ENCODE measurements around the gene FAM83C.
A peak's percentile ranks its signal among the peaks of the same experiment; 100 is the strongest.

FAM83C gene

DNA sequence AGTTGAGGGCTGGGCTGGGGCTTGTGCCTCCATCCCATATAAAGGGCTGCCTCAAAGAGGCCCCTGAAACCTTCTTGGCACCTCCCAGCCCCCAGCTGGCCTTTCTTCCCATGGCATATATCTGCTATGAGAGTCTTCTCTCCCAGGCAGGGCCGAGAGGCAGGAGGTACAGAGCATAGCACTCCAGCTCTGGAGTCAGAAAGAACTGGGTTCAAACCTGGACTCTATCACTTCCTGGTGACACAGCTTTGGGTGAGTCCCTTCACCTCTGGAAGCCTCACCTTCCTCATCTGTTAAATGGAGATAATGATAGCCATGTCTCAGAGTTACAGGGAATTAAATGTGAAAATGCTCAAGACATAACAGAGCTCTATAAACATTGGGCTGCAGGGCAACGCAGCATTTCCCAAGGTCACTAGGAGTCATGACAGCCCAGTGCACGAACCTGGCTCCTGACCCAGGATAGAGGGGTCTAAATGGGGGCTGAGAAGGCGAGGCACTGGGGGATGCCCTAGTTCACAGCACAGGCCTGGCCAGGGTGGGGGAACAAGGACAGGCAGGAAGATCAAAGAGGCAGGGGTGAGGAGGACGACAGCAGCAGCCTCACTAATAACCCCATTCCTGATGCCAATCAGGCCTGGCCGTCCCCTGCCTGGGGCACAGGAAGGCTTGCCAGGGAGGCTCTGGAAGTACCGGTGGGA lies 1.9 kb downstream of the FAM83C start:
- Histone ChIP-seq H3K27me3 (ENCODE audit: control insufficient read depth, insufficient read depth, low read length) (no peaks in the 10 kb centered on the region), H3K9me3 (ENCODE audit: control insufficient read depth, insufficient read depth, low read length) (no peaks in the 10 kb centered on the region), H3K4me3 (ENCODE audit: low read length) (no peak overlapping the region), H3K36me3 (ENCODE audit: control insufficient read depth, insufficient read depth, low read length) (no peaks in the 10 kb centered on the region), H3K27ac (ENCODE audit: low read length) (no peak overlapping the region), H3K4me1 (ENCODE audit: control insufficient read depth, insufficient read depth, low read length) (no peaks in the 10 kb centered on the region; the same call in 1 of the 2 replicates)
- no CpG with 5 or more reads among the region's 7 CpGs for WGBS (ENCODE audit: insufficient coverage, insufficient read length)
- no peak for DNase-seq (ENCODE audit: low read depth, low spot score)

DNA sequence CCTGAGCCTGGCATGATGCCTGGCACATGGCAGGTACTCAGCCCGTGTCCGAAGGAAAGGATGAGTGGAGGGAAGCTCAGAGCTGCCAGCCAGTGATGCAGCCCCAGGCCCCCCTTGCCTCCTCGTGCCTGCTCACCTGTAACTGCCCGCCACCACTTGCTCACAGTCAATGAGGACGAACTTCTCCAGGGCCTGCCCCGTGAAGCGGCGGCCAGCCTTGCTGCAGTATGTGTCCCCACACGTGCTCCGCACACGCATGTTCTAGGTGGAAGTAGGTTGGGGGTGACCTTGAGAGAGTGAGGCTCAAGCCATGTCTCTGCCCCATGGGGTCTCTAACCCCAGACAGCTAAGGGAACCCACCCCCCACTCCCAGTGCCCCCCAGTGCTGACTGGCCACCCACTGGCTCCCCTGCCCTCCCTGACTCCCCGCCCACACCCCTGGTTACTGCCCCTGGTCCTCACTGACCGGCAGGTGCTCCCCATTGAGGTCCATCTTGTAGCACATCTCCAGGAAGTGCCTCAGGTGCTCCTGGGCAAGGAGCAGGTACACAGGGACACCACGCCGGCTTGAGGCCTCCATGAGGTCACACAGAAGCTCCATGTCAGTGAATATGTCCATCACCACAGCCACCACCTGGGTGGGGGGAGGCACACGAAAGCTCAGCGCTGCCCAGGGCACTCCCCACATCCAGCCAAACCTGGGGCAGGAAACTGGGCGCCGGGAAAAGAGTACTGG lies 3.7 kb downstream of the FAM83C start:
- Histone ChIP-seq H3K36me3 (ENCODE audit: control insufficient read depth, insufficient read depth, low read length) (no peaks in the 10 kb centered on the region), H3K4me1 (ENCODE audit: control insufficient read depth, insufficient read depth, low read length) (no peaks in the 10 kb centered on the region; the same call in 1 of the 2 replicates), H3K27me3 (ENCODE audit: control insufficient read depth, insufficient read depth, low read length) (no peaks in the 10 kb centered on the region), H3K4me3 (ENCODE audit: low read length) (no peak overlapping the region), H3K9me3 (ENCODE audit: control insufficient read depth, insufficient read depth, low read length) (no peaks in the 10 kb centered on the region), H3K27ac (ENCODE audit: low read length) (no peak overlapping the region)
- WGBS (ENCODE audit: insufficient coverage, insufficient read length), result no CpG with 5 or more reads among the region's 19 CpGs
- DNase-seq (ENCODE audit: low read depth, low spot score), result no peak

DNA sequence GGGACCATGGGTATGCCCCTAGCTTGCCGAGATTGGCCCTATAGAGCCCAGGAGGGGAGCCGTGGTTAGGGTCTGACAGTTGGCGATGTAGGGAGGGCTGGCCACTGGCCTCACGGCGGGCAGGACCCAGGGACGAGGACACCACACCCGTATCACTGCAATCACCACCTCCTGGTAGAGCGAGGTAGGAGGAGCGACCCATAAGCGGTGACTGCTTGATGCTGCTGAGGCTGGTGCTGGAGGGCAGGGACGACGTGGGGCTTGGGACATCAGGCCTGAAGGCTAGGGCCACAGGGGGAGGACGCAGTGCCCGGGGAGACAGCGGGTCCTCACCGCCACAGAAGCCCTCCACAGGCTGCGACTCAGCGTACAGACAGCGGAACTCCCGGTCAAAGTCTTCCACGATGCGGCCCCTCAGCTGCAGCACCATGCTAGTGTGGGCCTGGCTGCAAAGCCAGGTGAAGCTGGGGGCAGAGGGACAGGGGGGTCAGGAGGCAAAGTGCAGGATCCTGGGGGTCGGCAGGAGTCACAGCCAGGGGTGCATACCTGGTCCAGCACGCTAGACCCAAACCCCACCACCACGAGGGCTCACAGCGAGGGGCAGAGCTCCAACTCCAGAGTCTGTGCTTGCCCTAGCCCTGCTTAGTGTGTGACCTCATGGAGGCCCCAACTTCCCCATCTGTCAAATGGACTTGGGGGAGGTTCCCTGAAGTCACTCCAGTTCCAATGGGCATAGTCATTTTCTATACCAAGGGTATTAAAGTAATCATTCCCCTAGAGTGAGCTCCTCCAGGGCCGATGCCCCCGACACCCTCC lies 4.5 kb downstream of the FAM83C start:
- Histone ChIP-seq H3K36me3 (ENCODE audit: control insufficient read depth, insufficient read depth, low read length) (no peaks in the 10 kb centered on the region), H3K4me1 (ENCODE audit: control insufficient read depth, insufficient read depth, low read length) (no peaks in the 10 kb centered on the region; the same call in 1 of the 2 replicates), H3K27ac (ENCODE audit: low read length) (no peak overlapping the region), H3K4me3 (ENCODE audit: low read length) (no peak overlapping the region), H3K9me3 (ENCODE audit: control insufficient read depth, insufficient read depth, low read length) (no peaks in the 10 kb centered on the region), H3K27me3 (ENCODE audit: control insufficient read depth, insufficient read depth, low read length) (no peaks in the 10 kb centered on the region)
- DNase-seq (ENCODE audit: low read depth, low spot score), result no peak
- no CpG with 5 or more reads among the region's 28 CpGs for WGBS (ENCODE audit: insufficient coverage, insufficient read length)

DNA sequence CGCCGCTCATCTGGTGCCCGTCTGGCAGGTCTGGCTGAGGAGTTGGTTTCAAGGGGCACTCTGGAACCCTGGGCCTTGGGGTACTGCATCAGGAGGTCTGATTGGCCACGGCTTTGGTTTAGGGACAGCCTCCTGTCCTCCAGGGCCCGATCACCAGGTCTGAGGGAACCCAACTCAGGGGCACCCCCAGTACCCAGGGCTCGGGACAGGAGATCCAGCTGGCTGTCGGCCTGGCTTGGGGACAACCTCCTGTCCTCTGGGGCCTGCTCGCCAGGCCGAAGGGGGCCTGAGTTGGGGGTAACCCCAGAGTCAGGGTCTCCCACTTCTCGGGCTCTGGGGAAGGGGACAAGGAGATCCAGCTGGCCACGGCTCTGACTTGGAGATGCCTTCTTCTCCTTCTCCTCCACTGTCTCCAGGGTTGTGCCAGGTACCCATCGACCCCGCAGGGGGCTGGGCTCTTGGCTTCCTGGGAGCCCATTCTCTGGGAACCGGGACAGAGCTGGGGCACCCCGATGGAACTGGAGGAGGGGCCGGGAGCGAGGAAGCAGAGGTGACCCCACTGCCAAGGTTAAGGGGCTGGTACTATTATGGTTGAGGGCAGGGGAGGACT lies 5.2 kb downstream of the FAM83C start:
- Histone ChIP-seq H3K4me1 (ENCODE audit: control insufficient read depth, insufficient read depth, low read length) (no peaks in the 10 kb centered on the region; the same call in 1 of the 2 replicates), H3K36me3 (ENCODE audit: control insufficient read depth, insufficient read depth, low read length) (no peaks in the 10 kb centered on the region), H3K27me3 (ENCODE audit: control insufficient read depth, insufficient read depth, low read length) (no peaks in the 10 kb centered on the region), H3K9me3 (ENCODE audit: control insufficient read depth, insufficient read depth, low read length) (no peaks in the 10 kb centered on the region), H3K27ac (ENCODE audit: low read length) (no peak overlapping the region), H3K4me3 (ENCODE audit: low read length) (no peak overlapping the region)
- no CpG with 5 or more reads among the region's 17 CpGs for WGBS (ENCODE audit: insufficient coverage, insufficient read length)
- DNase-seq (ENCODE audit: low read depth, low spot score), result no peak

DNA sequence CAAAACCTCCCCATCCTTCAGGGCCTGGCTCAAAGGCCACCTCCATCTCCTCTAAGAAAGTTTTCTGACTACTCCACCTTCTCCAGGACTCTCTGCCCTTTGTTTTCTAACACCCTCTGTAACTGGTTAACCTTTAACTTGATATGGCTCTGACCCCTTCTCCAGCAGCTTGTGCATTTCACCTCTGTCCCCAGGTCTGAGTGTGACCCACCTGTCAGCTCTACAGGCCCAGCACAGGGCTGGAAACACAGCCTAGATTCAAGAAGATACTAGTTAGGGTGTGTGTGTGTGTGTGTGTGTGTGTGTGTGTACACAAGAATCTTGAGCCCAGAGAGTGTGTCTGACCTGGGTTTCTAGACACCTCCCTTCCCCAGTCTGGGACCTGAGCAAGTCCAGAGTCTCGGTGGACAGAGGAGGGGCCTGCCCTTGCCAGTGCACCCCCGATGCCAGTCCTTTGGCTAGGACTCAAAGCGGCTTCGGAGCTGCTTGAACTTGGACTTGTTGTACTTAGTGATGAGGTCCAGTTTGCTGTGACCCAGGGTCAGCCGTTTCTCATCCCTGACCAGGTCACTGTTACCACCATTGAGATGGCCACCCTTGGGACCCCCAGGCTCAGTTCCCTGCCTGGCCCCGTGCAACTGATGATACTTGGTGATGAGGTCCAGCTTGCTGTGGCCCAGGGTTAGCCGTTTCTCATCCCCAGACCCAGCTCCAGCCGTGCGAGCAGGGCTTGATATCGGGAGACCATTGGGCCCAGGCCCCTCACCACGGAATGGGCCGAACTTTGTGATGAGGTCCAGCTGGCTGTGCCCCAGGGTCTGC lies 5.9 kb downstream of the FAM83C start:
- H3K27me3 ChIP-seq (ENCODE audit: control insufficient read depth, insufficient read depth, low read length), result no peaks in the 10 kb centered on the region
- H3K4me1 ChIP-seq (ENCODE audit: control insufficient read depth, insufficient read depth, low read length), result no peaks in the 10 kb centered on the region; the same call in 1 of the 2 replicates
- no peak overlapping the region for H3K27ac ChIP-seq (ENCODE audit: low read length)
- WGBS (ENCODE audit: insufficient coverage, insufficient read length), result no CpG with 5 or more reads among the region's 12 CpGs
- no peaks in the 10 kb centered on the region for H3K36me3 ChIP-seq (ENCODE audit: control insufficient read depth, insufficient read depth, low read length)
- H3K9me3 ChIP-seq (ENCODE audit: control insufficient read depth, insufficient read depth, low read length), result no peaks in the 10 kb centered on the region
- no peak for DNase-seq (ENCODE audit: low read depth, low spot score)
- H3K4me3 ChIP-seq (ENCODE audit: low read length), result no peak overlapping the region

DNA sequence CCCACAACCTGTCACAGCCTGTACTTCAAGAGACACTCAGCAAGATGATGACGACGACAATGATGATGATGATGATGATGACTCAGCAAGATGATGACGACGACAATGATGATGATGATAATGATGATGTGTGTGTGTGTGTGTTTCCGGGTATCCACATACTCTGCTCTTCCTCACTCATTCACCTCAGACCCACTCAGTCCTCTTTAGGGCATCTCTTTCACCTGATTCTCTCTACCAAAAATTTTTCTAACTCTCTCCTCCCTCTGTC lies 6.5 kb downstream of the FAM83C start:
- no peaks in the 10 kb centered on the region for H3K27me3 ChIP-seq (ENCODE audit: control insufficient read depth, insufficient read depth, low read length)
- no peak overlapping the region for H3K4me3 ChIP-seq (ENCODE audit: low read length)
- H3K36me3 ChIP-seq (ENCODE audit: control insufficient read depth, insufficient read depth, low read length), result peaks cover under 1% of the 10 kb centered on the region; the same call in 1 of the 2 replicates
- DNase-seq (ENCODE audit: low read depth, low spot score), result no peak
- H3K27ac ChIP-seq (ENCODE audit: low read length), result no peak overlapping the region
- no CpG with 5 or more reads among the region's 5 CpGs for WGBS (ENCODE audit: insufficient coverage, insufficient read length)
- no peaks in the 10 kb centered on the region for H3K9me3 ChIP-seq (ENCODE audit: control insufficient read depth, insufficient read depth, low read length)
- H3K4me1 ChIP-seq (ENCODE audit: control insufficient read depth, insufficient read depth, low read length), result no peaks in the 10 kb centered on the region; the same call in 1 of the 2 replicates

DNA sequence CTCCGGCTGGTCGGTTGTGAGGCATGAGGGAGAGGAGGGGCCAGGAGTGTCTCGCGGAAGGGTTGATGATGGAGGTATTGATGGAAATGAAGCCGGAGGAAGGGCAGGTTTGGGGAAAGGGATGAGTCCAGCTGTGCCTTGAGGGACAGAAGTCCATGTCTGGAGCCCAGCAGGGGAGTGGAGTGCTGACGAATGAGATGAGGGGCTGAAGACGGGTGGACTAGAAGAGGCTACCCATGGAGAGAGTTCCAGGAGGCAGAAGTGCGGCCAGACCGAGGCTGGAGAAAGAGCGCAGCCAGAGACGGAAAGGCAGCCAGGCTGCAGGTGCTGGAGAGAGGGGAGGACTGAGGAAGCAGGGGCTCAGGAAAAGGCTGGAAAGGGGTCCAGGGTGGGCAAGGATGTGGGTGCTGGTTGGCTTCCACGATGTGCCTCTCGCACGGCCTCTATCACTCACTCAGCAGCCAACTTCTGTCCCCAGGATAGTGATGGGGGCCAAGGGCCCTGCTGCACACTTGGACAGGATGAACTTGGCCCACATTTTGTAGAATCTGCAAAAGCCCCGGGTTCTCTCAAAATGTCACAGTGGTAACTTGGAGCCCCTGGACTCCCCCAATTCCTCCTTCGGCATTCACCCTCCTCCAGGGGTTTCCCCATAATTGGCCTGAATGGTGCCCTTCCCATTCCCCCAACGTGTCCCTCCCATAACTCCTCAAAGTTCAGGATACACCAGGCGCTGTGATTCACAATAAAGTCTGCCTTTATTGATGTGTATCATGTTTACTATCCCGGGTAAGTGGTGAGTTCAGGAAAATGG lies 7.0 kb downstream of the FAM83C start:
- no peak for DNase-seq (ENCODE audit: low read depth, low spot score)
- H3K27me3 ChIP-seq (ENCODE audit: control insufficient read depth, insufficient read depth, low read length), result no peaks in the 10 kb centered on the region
- H3K36me3 ChIP-seq (ENCODE audit: control insufficient read depth, insufficient read depth, low read length), result peaks cover 5% of the 10 kb centered on the region; the same call in 1 of the 2 replicates
- no peak overlapping the region for H3K27ac ChIP-seq (ENCODE audit: low read length)
- WGBS (ENCODE audit: insufficient coverage, insufficient read length), result no CpG with 5 or more reads among the region's 19 CpGs
- H3K9me3 ChIP-seq (ENCODE audit: control insufficient read depth, insufficient read depth, low read length), result no peaks in the 10 kb centered on the region
- no peaks in the 10 kb centered on the region; the same call in 1 of the 2 replicates for H3K4me1 ChIP-seq (ENCODE audit: control insufficient read depth, insufficient read depth, low read length)
- H3K4me3 ChIP-seq (ENCODE audit: low read length), result peak overlapping the region; percentile 94

DNA sequence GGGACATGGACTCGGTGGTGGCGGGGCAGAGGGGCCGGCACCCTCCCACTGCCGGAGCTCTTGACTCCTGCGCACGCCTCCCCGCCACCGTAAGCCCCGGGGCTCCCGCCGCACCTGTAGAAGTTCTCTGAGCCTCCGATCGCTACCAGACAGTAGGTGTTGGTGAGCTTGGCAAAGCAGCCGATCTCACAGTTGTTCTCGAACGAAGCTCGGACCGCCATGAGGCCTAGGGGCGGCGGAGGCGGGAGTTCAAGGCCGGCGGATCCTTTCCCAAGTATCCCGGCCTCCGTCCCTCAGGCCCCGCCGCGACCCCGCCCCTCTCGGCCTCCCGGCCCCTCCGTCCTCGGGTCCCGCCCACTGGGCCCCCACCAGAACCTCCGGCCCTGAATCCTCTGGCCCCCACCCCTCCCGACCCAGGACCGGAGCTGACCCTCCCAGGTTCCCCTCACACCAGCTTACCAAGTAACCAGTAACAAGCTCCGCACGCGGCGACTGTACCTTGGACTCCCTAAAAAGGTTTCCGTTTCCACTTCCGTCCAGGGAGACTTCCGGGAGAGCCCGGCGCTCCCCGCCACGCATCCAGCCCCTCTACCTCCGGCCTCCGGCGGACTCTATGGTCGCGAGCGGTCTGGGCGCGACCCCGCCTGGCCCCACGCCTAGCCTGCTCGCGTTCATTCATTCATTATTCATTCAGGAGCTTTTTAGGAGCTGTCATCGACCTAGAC lies 7.8 kb downstream of the FAM83C start, which contains the start of gene EIF6:
TSS of gene EIF6 (minus strand) at position 506 of the 725 bp plus-strand sequence. CDS start at position 221, 285 bp downstream.
- H3K27ac ChIP-seq (ENCODE audit: low read length), result no peak within 1 kb of the TSS
- H3K4me3 ChIP-seq (ENCODE audit: low read length), result peak within 1 kb of the TSS; percentile 94
- H3K4me1 ChIP-seq (ENCODE audit: control insufficient read depth, insufficient read depth, low read length), result no peaks in the 10 kb centered on the region; the same call in 1 of the 2 replicates
- no peaks in the 10 kb centered on the region for H3K27me3 ChIP-seq (ENCODE audit: control insufficient read depth, insufficient read depth, low read length)
- peak; percentile 79 for DNase-seq (ENCODE audit: low read depth, low spot score)
- H3K9me3 ChIP-seq (ENCODE audit: control insufficient read depth, insufficient read depth, low read length), result no peaks in the 10 kb centered on the region
- WGBS (ENCODE audit: insufficient coverage, insufficient read length), result no CpG with 5 or more reads among the region's 61 CpGs
- H3K36me3 ChIP-seq (ENCODE audit: control insufficient read depth, insufficient read depth, low read length), result peaks cover 11% of the 10 kb centered on the region
